MCF 10A (cell line): ENCODE results near the gene C1orf198. TPM values are rescaled to one million over a fixed set of nuclear protein-coding genes. Genes with fewer than 3 reads are reported as not detected.

ENCODE experiments used
- BruUV-seq: library from RNA; stranded (reverse); fragments of 400-500 nt; replicated peaks from 2 replicates; lab custom pipeline; 2021; lab: Mats Ljungman, UMichigan
- CTCF ChIA-PET: fragments of 300-600 bp; sonication (Branson Sonifier 250); formaldehyde crosslinking; extraction: SDS; loops from one replicate; lab custom pipeline; 2021; ENCODE audit warnings: antibody characterized with exemption, inconsistent platforms; lab: Yijun Ruan, JAX
- POLR2A ChIA-PET: fragments of 300-600, 350-650 bp; sonication (Branson Sonifier 250); formaldehyde crosslinking; extraction: SDS; loops from one replicate; lab custom pipeline; 2020; ENCODE audit warnings: antibody characterized with exemption, inconsistent platforms; lab: Yijun Ruan, JAX
- DNase-seq: peaks from one replicate; pipeline ENCODE4 v3.0.0-alpha.2; 2018; ENCODE audit not compliant: unreplicated experiment
- H3K27ac Mint-ChIP-seq: one replicate; pipeline ENCODE4 v1.8.0; 2022; ENCODE audit warnings: mild to moderate bottlenecking, low read depth, mixed read lengths; ENCODE audit not compliant: unreplicated experiment
- H3K27me3 Mint-ChIP-seq: one replicate; pipeline ENCODE4 v1.8.0; 2022; ENCODE audit warnings: mixed read lengths; ENCODE audit not compliant: insufficient read depth, unreplicated experiment
- H3K36me3 Mint-ChIP-seq: one replicate; pipeline ENCODE4 v1.8.0; 2022; ENCODE audit warnings: mild to moderate bottlenecking, moderate library complexity, mixed read lengths; ENCODE audit not compliant: insufficient read depth, unreplicated experiment
- H3K4me1 Mint-ChIP-seq: one replicate; pipeline ENCODE4 v1.8.0; 2022; ENCODE audit warnings: mixed read lengths; ENCODE audit not compliant: insufficient read depth, unreplicated experiment
- H3K4me3 Mint-ChIP-seq: one replicate; pipeline ENCODE4 v1.8.0; 2022; ENCODE audit warnings: mild to moderate bottlenecking, moderate library complexity, mixed read lengths; ENCODE audit not compliant: unreplicated experiment
- H3K9me3 Mint-ChIP-seq: one replicate; pipeline ENCODE4 v1.8.0; 2022; ENCODE audit warnings: mixed read lengths; ENCODE audit not compliant: unreplicated experiment
- intact Hi-C: fragments of 100-400 bp; cut with micrococcal nuclease; formaldehyde crosslinking; loops from 2 replicates; pipeline ENCODE4 v1.14.1; 2022
- total RNA-seq: library from RNA; stranded (reverse); gene quantifications from 2 replicates; pipeline ENCODE4 v1.2.3, GENCODE V29; 2022
- TF ChIP-seq, protein P1 (sequence below): fragments of 200-600 bp; IDR thresholded peaks from one replicate; pipeline ENCODE4 v1.8.0; 2022; ENCODE audit warnings: antibody characterized with exemption, mild to moderate bottlenecking; ENCODE audit not compliant: unreplicated experiment

The C1orf198 gene
- total RNA-seq, 1 experiment from 2014 or later: 13.7 TPM

DNA sequence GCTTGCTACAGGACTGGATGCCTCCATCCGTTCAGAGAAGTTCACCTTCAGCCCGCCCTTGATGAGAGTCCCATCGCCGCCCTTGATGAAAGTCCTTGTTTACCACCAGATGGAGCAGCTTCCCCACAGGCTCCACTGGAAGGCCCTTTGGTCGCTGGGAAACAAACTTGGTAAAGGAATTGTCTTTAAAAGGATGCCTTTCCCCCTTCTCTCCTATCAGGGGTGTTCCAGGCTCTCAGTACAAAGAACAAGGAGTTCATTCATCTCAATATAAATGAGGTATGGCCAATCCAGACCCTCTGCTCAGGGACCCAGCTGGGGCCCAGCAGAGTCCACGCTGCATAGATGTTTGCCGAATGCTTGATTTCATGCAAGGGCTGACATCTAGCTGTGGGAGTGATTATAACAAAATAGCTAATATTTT is 70.4 kb downstream of the C1orf198 start:
- Mint-ChIP-seq H3K9me3 (no peaks in the 10 kb centered on the region), H3K27ac (no peak overlapping the region), H3K4me1 (no peaks in the 10 kb centered on the region), H3K4me3 (no peak overlapping the region), H3K27me3 (peaks cover 34% of the 10 kb centered on the region), H3K36me3 (no peaks in the 10 kb centered on the region)
- intact Hi-C loops: loop anchor here (1.0 to 5.0 kb wide), 6 partner anchors 69 to 806 kb away; partner anchors contain the start of genes ARV1, C1orf198 and TTC13
- ChIA-PET CTCF (interaction anchor here (0.6 to 4.4 kb wide), 54 partner anchors 8 to 824 kb away, joined by 3 to 70 read pairs (median 4); partner anchors contain the start of genes ARV1, COG2 and TTC13), POLR2A (interaction anchor here (0.6 to 1.3 kb wide), 3 partner anchors 11 to 241 kb away, joined by 3 to 4 read pairs (median 3); no protein-coding TSS in a partner anchor)
- DNase-seq: peak; percentile 83
- BruUV-seq: no TSS peak
- TF ChIP-seq, protein P1, sequence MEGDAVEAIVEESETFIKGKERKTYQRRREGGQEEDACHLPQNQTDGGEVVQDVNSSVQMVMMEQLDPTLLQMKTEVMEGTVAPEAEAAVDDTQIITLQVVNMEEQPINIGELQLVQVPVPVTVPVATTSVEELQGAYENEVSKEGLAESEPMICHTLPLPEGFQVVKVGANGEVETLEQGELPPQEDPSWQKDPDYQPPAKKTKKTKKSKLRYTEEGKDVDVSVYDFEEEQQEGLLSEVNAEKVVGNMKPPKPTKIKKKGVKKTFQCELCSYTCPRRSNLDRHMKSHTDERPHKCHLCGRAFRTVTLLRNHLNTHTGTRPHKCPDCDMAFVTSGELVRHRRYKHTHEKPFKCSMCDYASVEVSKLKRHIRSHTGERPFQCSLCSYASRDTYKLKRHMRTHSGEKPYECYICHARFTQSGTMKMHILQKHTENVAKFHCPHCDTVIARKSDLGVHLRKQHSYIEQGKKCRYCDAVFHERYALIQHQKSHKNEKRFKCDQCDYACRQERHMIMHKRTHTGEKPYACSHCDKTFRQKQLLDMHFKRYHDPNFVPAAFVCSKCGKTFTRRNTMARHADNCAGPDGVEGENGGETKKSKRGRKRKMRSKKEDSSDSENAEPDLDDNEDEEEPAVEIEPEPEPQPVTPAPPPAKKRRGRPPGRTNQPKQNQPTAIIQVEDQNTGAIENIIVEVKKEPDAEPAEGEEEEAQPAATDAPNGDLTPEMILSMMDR: peak; percentile 70

- no peak overlapping the region for H3K4me3 Mint-ChIP-seq
- ChIA-PET CTCF (interaction anchor here (0.6 to 4.4 kb wide), 43 partner anchors 9 to 824 kb away, joined by 3 to 70 read pairs (median 4); partner anchors contain the start of genes ARV1, COG2 and TTC13), POLR2A (interaction anchor here (0.8 to 1.3 kb wide), 2 partner anchors 10 to 241 kb away, joined by 3 read pairs; no protein-coding TSS in a partner anchor)
- no peaks in the 10 kb centered on the region for H3K9me3 Mint-ChIP-seq
- H3K4me1 Mint-ChIP-seq: no peaks in the 10 kb centered on the region
- intact Hi-C loops: loop anchor here (5.0 kb wide), 1 partner anchor 70 kb away; the partner anchor contains the start of gene C1orf198
- H3K27me3 Mint-ChIP-seq: peaks cover 34% of the 10 kb centered on the region
- TF ChIP-seq, protein P1: no peak
- H3K36me3 Mint-ChIP-seq: no peaks in the 10 kb centered on the region
- no peak for DNase-seq
- no TSS peak for BruUV-seq
- no peak overlapping the region for H3K27ac Mint-ChIP-seq
Observed at GRCh38 chr1:230797376-230797920, 70.9 kb downstream of the C1orf198 start.

- H3K4me1 Mint-ChIP-seq: no peaks in the 10 kb centered on the region
- TF ChIP-seq, protein P1: no peak
- no TSS peak for BruUV-seq
- ChIA-PET POLR2A (interaction anchor here (0.7 kb wide), 1 partner anchor 115 kb away, joined by 3 read pairs; no protein-coding TSS in a partner anchor), CTCF (interaction anchor here (0.6 to 4.4 kb wide), 24 partner anchors 8 to 549 kb away, joined by 3 to 70 read pairs (median 7); partner anchors contain the start of gene COG2)
- no peak overlapping the region for H3K4me3 Mint-ChIP-seq
- H3K36me3 Mint-ChIP-seq: no peaks in the 10 kb centered on the region
- H3K27me3 Mint-ChIP-seq: peaks cover 35% of the 10 kb centered on the region
- no peak for DNase-seq
- no peak overlapping the region for H3K27ac Mint-ChIP-seq
- H3K9me3 Mint-ChIP-seq: no peaks in the 10 kb centered on the region
- intact Hi-C loops: loop anchor here (5.0 kb wide), 1 partner anchor 71 kb away; the partner anchor contains the start of gene C1orf198
Observed at GRCh38 chr1:230796626-230797025, 71.7 kb downstream of the C1orf198 start.
